C4-2B (cell line): ENCODE measurements around the gene INKA1.

Source experiments
- CTCF ChIP-seq: fragments of 450-650 bp; conservative IDR thresholded peaks from 2 replicates; pipeline ENCODE4 v1.5.1; 2017; ENCODE audit warnings: mild to moderate bottlenecking
- ZFX ChIP-seq: fragments of 450-650 bp; IDR thresholded peaks from 2 replicates; pipeline ENCODE4 v1.6.1; 2017

GRCh38 chr3:49803465-49804140, 542 bp downstream of the INKA1 start:
- no peak for TF ChIP-seq CTCF
- TF ChIP-seq ZFX = no peak
